Heart right ventricle (tissue), 16 donors: Measurements from ENCODE around the gene ZNF576. TPM values are rescaled to one million over a fixed set of nuclear protein-coding genes. Genes with fewer than 3 reads are reported as not detected.

ENCODE experiments used
- ATAC-seq, 8 donors: fragments of 200-7000 bp; cut with Tn5 transposase; one replicate each; pipeline ENCODE4 v1.9.1; 2020; ENCODE audit warnings: mild to moderate bottlenecking in 8 of 8, moderate library complexity in 8 of 8, moderate number of reproducible peaks in 1 of 8
- DNase-seq, 2 donors: peaks; one replicate each; pipeline ENCODE4 v3.0.0-alpha.2; 2020
- H3K27ac ChIP-seq, 10 donors: fragments of 200-600 bp; sonication (generic) in 2 of 10; one replicate each; pipeline versions ENCODE4 v1.5.0 to v1.8.0; 2020 to 2022; ENCODE audit warnings: mild to moderate bottlenecking in 3 of 10
- H3K27me3 ChIP-seq, 7 donors: fragments of 200-600 bp; one replicate each; pipeline ENCODE4 v1.8.0; 2021 to 2022; ENCODE audit warnings: mild to moderate bottlenecking in 2 of 7
- H3K36me3 ChIP-seq, 9 donors: fragments of 200-600 bp; sonication (generic) in 1 of 9; one replicate each; pipeline versions ENCODE4 v1.5.0 to v1.8.0; 2020 to 2022; ENCODE audit warnings: mild to moderate bottlenecking in 2 of 9
- H3K4me1 ChIP-seq, 9 donors: fragments of 200-600 bp; sonication (generic) in 1 of 9; one replicate each; pipeline versions ENCODE4 v1.5.0 to v1.8.0; 2020 to 2022; ENCODE audit warnings: mild to moderate bottlenecking in 4 of 9
- H3K4me3 ChIP-seq, 10 donors: fragments of 200-600 bp; sonication (generic) in 2 of 10; one replicate each; pipeline versions ENCODE4 v1.5.0 to v1.8.0; 2020 to 2022; ENCODE audit warnings: mild to moderate bottlenecking in 7 of 10, moderate library complexity in 2 of 10
- H3K9me3 ChIP-seq, 11 donors: fragments of 200-600 bp in 10 of 11; sonication (generic) in 2 of 11; one replicate each; pipeline versions ENCODE4 v1.5.0 to v1.8.0; 2013 to 2022; ENCODE audit warnings: mild to moderate bottlenecking in 2 of 11, control low read depth in 1 of 11, moderate library complexity in 1 of 11
- WGBS, 2 donors: extraction: QIAGEN DNeasy Blood & Tissue Kit; methylation state at CpG; one replicate each; pipeline ENCODE4 v1.1.7; 2013; ENCODE audit warnings: inconsistent platforms in 1 of 2; 5-methylcytosine and 5-hydroxymethylcytosine counted together
- intact Hi-C, 10 donors: fragments of 100-400 bp; cut with DNase I; formaldehyde crosslinking; loops; one replicate each; pipeline versions ENCODE4 v1.11.1 to v1.14.2; 2022
- polyA plus RNA-seq, 2 donors: library from polyadenylated mRNA; stranded (reverse); fragments of 200-250 nt; gene quantifications; one replicate each; pipeline ENCODE4 v1.2.3, GENCODE V29; 2013
- total RNA-seq, 10 donors: library from RNA; stranded (reverse); fragmentation: NEBNext Ultra II Directional in 3 of 10; extraction: Animal tissue kit (Norgen Biotek cat#: 25700) in 3 of 10; gene quantifications; one replicate each; pipeline versions ENCODE4 v1.2.1 to v1.2.4, GENCODE V29; 2021 to 2023
- TF ChIP-seq, protein P1 (sequence below), 9 donors: fragments of 200-600 bp; sonication (generic) in 2 of 9; IDR thresholded peaks; one replicate each; pipeline versions ENCODE4 v1.5.0 to v1.8.0; 2021 to 2022; ENCODE audit warnings: antibody characterized with exemption in 9 of 9, mild to moderate bottlenecking in 5 of 9, moderate library complexity in 1 of 9
- donor health status: Arrhythmogenic right ventricular cardiomyopathy.
- donor health status: ischemic (EF 13 %, LVEDD 7.1; RV severe dilation, severe dysfunction).
- donor health status: healthy with polysubstance abuse.
- donor health status: DM: no; HTN: yes; CAD: no.
- donor health status: DM: no; HTN: no; CAD: no.
- donor health status: ischemic (EF 25% LVEDD 6.9; RV normal size, moderate dysfunction).
- donor health status: ischemic (EF 25% LVEDD 5.7; RV mildly dilated, moderate dysfunction).
- donor health status: healthy.
- donor health status: DM: yes; HTN: yes; CAD: no.
- donor health status: Ischemic cardiomyopathy.
- donor health status: ischemic (EF 35%, LVEDD 5.7; RV mildly dilated, moderate dysfunction).
- donor health status: nonischemic (EF 11% LVEDD 7.7; RV severe dilation, severe dysfunction).
- donor health status: DM: yes; HTN: yes; CAD: no.
- donor health status: PGD.
- donor health status: ischemic (EF 29% LVEDD 5.4; RV normal size, mild dysfunction).
- donor health status: nonischemic (EF 23%, LVEDD 6.1; RV moderate dilation, normal function).

The ZNF576 gene
- total and polyA plus RNA-seq, 12 donors = 6.7 to 20.9 (median 12.7) TPM

DNA sequence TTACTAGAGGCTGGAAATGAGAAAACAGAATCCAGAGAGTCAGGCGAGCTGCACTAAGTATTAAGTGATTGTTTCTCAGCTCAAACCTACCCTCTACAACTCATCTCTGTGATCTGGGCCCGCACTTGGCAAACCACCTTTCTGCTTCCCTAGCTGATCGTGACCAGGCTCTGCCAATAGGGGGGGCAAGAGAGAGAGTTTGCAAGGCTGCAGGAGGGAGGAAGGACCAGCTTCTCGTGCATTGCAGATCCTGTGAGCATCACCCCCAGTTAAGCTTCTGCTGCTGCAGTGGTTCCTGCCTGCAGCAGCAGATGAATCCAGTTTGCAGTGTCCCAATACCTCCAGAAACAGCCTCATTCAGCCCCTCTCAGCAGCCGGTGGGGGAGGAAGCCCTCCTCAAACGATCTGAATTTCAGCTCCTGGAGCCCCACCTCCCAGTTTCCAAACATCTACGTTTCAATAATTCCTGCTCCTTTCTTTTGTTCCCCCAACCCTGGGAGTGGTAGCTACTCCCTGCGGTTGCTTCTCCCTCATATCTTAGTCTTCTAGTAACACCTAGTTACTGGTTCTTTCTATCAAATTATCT, 41.1 kb upstream of the ZNF576 start:
- H3K9me3 ChIP-seq = no peaks in the 10 kb centered on the region
- WGBS, 2 donors = 41 to 49% methylated on average over 8 of the region's 8 CpGs
- ATAC-seq = peak in 6 of 8 donors; percentile 38 to 62 (median 50)
- H3K36me3 ChIP-seq = peaks cover 4 to 94% (median 24%) of the 10 kb centered on the region in 9 donors
- peak in 1 of 2 donors; percentile 69 for DNase-seq
- TF ChIP-seq, protein P1, sequence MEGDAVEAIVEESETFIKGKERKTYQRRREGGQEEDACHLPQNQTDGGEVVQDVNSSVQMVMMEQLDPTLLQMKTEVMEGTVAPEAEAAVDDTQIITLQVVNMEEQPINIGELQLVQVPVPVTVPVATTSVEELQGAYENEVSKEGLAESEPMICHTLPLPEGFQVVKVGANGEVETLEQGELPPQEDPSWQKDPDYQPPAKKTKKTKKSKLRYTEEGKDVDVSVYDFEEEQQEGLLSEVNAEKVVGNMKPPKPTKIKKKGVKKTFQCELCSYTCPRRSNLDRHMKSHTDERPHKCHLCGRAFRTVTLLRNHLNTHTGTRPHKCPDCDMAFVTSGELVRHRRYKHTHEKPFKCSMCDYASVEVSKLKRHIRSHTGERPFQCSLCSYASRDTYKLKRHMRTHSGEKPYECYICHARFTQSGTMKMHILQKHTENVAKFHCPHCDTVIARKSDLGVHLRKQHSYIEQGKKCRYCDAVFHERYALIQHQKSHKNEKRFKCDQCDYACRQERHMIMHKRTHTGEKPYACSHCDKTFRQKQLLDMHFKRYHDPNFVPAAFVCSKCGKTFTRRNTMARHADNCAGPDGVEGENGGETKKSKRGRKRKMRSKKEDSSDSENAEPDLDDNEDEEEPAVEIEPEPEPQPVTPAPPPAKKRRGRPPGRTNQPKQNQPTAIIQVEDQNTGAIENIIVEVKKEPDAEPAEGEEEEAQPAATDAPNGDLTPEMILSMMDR (IDR thresholded peaks at IDR 0.05) = peak in 8 of 9 donors; percentile 44 to 76 (median 62)
- intact Hi-C loops = loop anchor here in 3 of 10 donors (10.0 kb wide), 3 partner anchors 90 to 230 kb away; partner anchors contain the start of gene KCNN4 (in 1 of the 3)
- no peak overlapping the region for H3K27ac ChIP-seq
- H3K4me1 ChIP-seq = no peaks in the 10 kb centered on the region
- H3K4me3 ChIP-seq = no peak overlapping the region
- no peaks in the 10 kb centered on the region for H3K27me3 ChIP-seq

DNA sequence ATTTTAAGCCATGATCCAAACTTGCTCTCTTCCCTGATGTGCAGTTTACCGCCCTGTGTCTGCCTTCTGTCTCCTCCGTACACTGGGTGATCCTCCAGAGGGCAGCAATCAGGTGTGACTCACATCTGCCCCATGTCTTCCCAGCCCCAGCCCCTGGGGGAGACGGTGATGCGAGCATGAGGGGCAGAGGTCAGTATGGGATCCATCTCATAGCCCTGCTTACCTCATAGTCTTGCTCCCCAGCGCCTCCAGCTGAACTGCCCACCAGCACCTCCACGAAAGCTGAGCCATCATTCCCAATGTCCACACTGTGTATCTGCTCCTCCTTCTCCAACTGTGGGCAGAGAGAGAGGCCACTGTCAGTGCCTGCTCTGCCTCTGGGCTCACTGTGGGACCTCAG, 35.7 kb upstream of the ZNF576 start:
- intact Hi-C loops = no loop called here
- H3K27ac ChIP-seq = no peak overlapping the region
- TF ChIP-seq, protein P1 (IDR thresholded peaks at IDR 0.05) = no peak
- peaks cover 2 to 30% (median 15%) of the 10 kb centered on the region in 9 donors for H3K4me1 ChIP-seq
- ATAC-seq (no peak), DNase-seq (no peak)
- H3K27me3 ChIP-seq = no peaks in the 10 kb centered on the region
- H3K9me3 ChIP-seq = no peaks in the 10 kb centered on the region
- 86 to 91% methylated on average over 6 of the region's 6 CpGs for WGBS, 2 donors
- H3K36me3 ChIP-seq = peaks cover 0 to 67% (median 11%) of the 10 kb centered on the region in 9 donors
- no peak overlapping the region for H3K4me3 ChIP-seq

DNA sequence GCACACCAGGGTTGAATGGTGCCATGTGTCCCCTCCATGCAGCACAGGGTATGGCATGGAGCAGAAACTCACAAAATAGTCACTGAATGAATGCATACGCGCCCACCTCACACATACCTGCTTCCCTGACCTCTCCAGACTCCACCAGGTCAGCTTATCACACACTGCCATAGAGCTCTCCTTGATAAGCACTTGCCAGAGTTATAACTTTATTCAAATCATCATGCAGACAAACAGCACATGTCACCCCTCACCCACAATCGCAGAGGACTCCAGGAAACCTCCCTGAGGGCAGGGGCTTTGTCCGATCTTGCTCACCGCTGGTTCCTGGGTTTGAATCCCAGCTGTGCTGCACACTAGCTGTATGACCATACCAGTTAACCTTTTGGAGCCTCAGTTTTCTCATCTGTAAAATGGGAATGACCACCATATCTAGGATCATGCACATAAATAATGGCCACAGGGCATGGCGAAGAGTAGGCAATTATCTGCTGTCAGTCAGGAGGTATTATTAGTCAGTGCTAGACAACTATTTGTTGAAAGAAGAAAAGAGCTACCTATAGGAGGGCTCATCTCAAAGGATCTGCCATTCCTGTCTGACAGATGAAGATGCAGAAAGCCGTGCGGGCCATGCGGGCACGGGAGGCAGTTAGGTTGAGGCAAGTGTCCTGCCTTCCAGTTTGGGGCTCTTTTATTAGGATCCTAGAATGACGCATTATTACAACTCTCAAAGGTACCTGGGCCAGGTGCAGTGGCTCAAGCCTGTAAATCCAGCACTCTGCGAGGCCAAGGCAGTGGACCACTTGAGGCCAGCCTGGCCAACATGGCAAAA, 35.0 kb upstream of the ZNF576 start:
- H3K27me3 ChIP-seq = no peaks in the 10 kb centered on the region
- TF ChIP-seq, protein P1 (IDR thresholded peaks at IDR 0.05) = no peak
- no peaks in the 10 kb centered on the region for H3K9me3 ChIP-seq
- WGBS, 2 donors = 93 to 94% methylated on average over 12 of the region's 12 CpGs
- no peak for DNase-seq
- H3K4me3 ChIP-seq = no peak overlapping the region
- peaks cover 2 to 30% (median 15%) of the 10 kb centered on the region in 9 donors for H3K4me1 ChIP-seq
- no peak for ATAC-seq
- intact Hi-C loops = no loop called here
- H3K27ac ChIP-seq = peak overlapping the region in 4 of 10 donors; percentile 37 to 84 (median 65)
- peaks cover 0 to 61% (median 11%) of the 10 kb centered on the region in 9 donors for H3K36me3 ChIP-seq

DNA sequence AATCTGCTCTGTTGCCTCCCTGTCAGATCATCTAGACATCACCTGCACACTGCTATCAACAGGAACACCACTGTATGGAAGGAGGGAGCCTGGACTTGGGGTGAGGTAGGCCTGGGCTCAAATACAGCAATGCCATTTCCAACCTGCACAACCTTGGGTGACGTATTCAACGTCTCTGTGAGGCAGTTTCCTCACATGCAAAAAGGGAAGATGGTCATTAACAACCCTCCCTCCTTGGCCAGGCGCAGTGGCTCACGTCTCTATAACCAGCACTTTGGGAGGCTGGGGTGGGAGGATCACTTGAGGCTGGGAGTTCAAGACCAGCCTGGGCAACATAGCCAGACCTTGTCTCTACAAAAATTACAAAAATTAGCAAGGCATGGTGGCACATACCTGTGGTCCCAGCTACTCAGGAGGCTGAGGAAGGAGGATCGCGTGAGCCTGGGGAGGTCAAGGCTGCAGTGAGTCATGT, 34.1 kb upstream of the ZNF576 start:
- H3K4me1 ChIP-seq = peaks cover 2 to 30% (median 15%) of the 10 kb centered on the region in 9 donors
- H3K36me3 ChIP-seq = peaks cover 0 to 52% (median 11%) of the 10 kb centered on the region in 9 donors
- WGBS, 2 donors = 85 to 91% methylated on average over 6 of the region's 6 CpGs
- H3K27me3 ChIP-seq = no peaks in the 10 kb centered on the region
- intact Hi-C loops = no loop called here
- no peak overlapping the region for H3K4me3 ChIP-seq
- TF ChIP-seq, protein P1 (IDR thresholded peaks at IDR 0.05) = no peak
- H3K27ac ChIP-seq = peak overlapping the region in 9 of 10 donors; percentile 28 to 91 (median 70)
- no peaks in the 10 kb centered on the region for H3K9me3 ChIP-seq
- DNase-seq (no peak), ATAC-seq (peak in 2 of 8 donors; percentile 14 to 28)
